Measurements from ENCODE around the gene CHMP4B.

Gene CHMP4B

GRCh38 chr20:33810885-33811775 is at the start of gene CHMP4B:
Gene CHMP4B, plus strand, starts transcription at chr20:33811348. Its CDS starts 121 bp downstream, at chr20:33811469.
- Mint-ChIP-seq H3K4me1 (ENCODE audit: low read depth) (peaks cover 51% of the 10 kb centered on the region), H3K27ac (peak within 1 kb of the TSS; percentile 99), H3K27me3 (no peaks in the 10 kb centered on the region), H3K9me3 (no peaks in the 10 kb centered on the region), H3K36me3 (ENCODE audit: low read depth) (peaks cover 36% of the 10 kb centered on the region), H3K4me3 (peak within 1 kb of the TSS; percentile 97)
- intact Hi-C loops (cut with micrococcal nuclease) = loop anchor here (2.0 to 5.0 kb wide), 2 partner anchors 79 to 184 kb away; partner anchors contain the start of gene ZNF341

- Mint-ChIP-seq H3K27ac (no peak overlapping the region), H3K27me3 (no peaks in the 10 kb centered on the region), H3K9me3 (no peaks in the 10 kb centered on the region), H3K4me1 (ENCODE audit: low read depth) (no peaks in the 10 kb centered on the region), H3K36me3 (ENCODE audit: low read depth) (peaks cover 72% of the 10 kb centered on the region), H3K4me3 (no peak overlapping the region)
- intact Hi-C loops (cut with micrococcal nuclease) = no loop called here
Observed at GRCh38 chr20:33761698-33762250, 49.4 kb upstream of the CHMP4B start.

GRCh38 chr20:33765099-33765498 is 46.0 kb upstream of the CHMP4B start:
- Mint-ChIP-seq H3K4me3 (no peak overlapping the region), H3K9me3 (no peaks in the 10 kb centered on the region), H3K27me3 (no peaks in the 10 kb centered on the region), H3K36me3 (ENCODE audit: low read depth) (peaks cover 70% of the 10 kb centered on the region), H3K4me1 (ENCODE audit: low read depth) (no peaks in the 10 kb centered on the region), H3K27ac (no peak overlapping the region)
- intact Hi-C loops (cut with micrococcal nuclease) = no loop called here

- no peak overlapping the region for H3K27ac Mint-ChIP-seq
- intact Hi-C loops (cut with micrococcal nuclease) = no loop called here
Observed at GRCh38 chr20:33765592-33765991, 45.6 kb upstream of the CHMP4B start.

GRCh38 chr20:33766686-33767085 is 44.5 kb upstream of the CHMP4B start:
- intact Hi-C loops (cut with micrococcal nuclease) = no loop called here
- Mint-ChIP-seq H3K36me3 (ENCODE audit: low read depth) (peaks cover 69% of the 10 kb centered on the region), H3K9me3 (no peaks in the 10 kb centered on the region), H3K4me3 (no peak overlapping the region), H3K27ac (no peak overlapping the region), H3K4me1 (ENCODE audit: low read depth) (no peaks in the 10 kb centered on the region), H3K27me3 (no peaks in the 10 kb centered on the region)

More at GRCh38 chr20:33765592-33765991, 45.6 kb upstream of the CHMP4B start:
- Mint-ChIP-seq H3K9me3 (no peaks in the 10 kb centered on the region), H3K4me1 (ENCODE audit: low read depth) (no peaks in the 10 kb centered on the region), H3K36me3 (ENCODE audit: low read depth) (peaks cover 71% of the 10 kb centered on the region), H3K4me3 (no peak overlapping the region), H3K27me3 (no peaks in the 10 kb centered on the region)

- H3K4me3 Mint-ChIP-seq = no peak overlapping the region
- no peaks in the 10 kb centered on the region for H3K9me3 Mint-ChIP-seq
- intact Hi-C loops (cut with micrococcal nuclease) = no loop called here
- no peak overlapping the region for H3K27ac Mint-ChIP-seq
- peaks cover 2% of the 10 kb centered on the region for H3K4me1 Mint-ChIP-seq (ENCODE audit: low read depth)
- no peaks in the 10 kb centered on the region for H3K27me3 Mint-ChIP-seq
- peaks cover 68% of the 10 kb centered on the region for H3K36me3 Mint-ChIP-seq (ENCODE audit: low read depth)
Observed at GRCh38 chr20:33767777-33768138, 43.4 kb upstream of the CHMP4B start.

- Mint-ChIP-seq H3K4me1 (ENCODE audit: low read depth) (peaks cover 11% of the 10 kb centered on the region), H3K9me3 (no peaks in the 10 kb centered on the region)
Observed at GRCh38 chr20:33769043-33769442, 42.1 kb upstream of the CHMP4B start.

GRCh38 chr20:33770005-33770404 is 41.1 kb upstream of the CHMP4B start:
- Mint-ChIP-seq H3K27me3 (no peaks in the 10 kb centered on the region), H3K4me3 (no peak overlapping the region), H3K9me3 (no peaks in the 10 kb centered on the region), H3K27ac (no peak overlapping the region), H3K36me3 (ENCODE audit: low read depth) (peaks cover 67% of the 10 kb centered on the region), H3K4me1 (ENCODE audit: low read depth) (peaks cover 14% of the 10 kb centered on the region)
- intact Hi-C loops (cut with micrococcal nuclease) = no loop called here

More at GRCh38 chr20:33769043-33769442, 42.1 kb upstream of the CHMP4B start:
- no peaks in the 10 kb centered on the region for H3K27me3 Mint-ChIP-seq
- peaks cover 71% of the 10 kb centered on the region for H3K36me3 Mint-ChIP-seq (ENCODE audit: low read depth)
- no peak overlapping the region for H3K27ac Mint-ChIP-seq
- intact Hi-C loops (cut with micrococcal nuclease) = no loop called here
- no peak overlapping the region for H3K4me3 Mint-ChIP-seq

- Mint-ChIP-seq H3K27me3 (no peaks in the 10 kb centered on the region), H3K4me3 (no peak overlapping the region), H3K27ac (no peak overlapping the region), H3K9me3 (no peaks in the 10 kb centered on the region), H3K36me3 (ENCODE audit: low read depth) (peaks cover 49% of the 10 kb centered on the region), H3K4me1 (ENCODE audit: low read depth) (peaks cover 14% of the 10 kb centered on the region)
- intact Hi-C loops (cut with micrococcal nuclease) = no loop called here
Observed at GRCh38 chr20:33771938-33772337, 39.2 kb upstream of the CHMP4B start.

GRCh38 chr20:33772439-33772838 is 38.7 kb upstream of the CHMP4B start:
- Mint-ChIP-seq H3K27ac (peak overlapping the region; percentile 43), H3K4me1 (ENCODE audit: low read depth) (peaks cover 14% of the 10 kb centered on the region), H3K9me3 (no peaks in the 10 kb centered on the region), H3K27me3 (no peaks in the 10 kb centered on the region), H3K36me3 (ENCODE audit: low read depth) (peaks cover 44% of the 10 kb centered on the region), H3K4me3 (no peak overlapping the region)
- intact Hi-C loops (cut with micrococcal nuclease) = no loop called here

- intact Hi-C loops (cut with micrococcal nuclease) = no loop called here
- H3K36me3 Mint-ChIP-seq (ENCODE audit: low read depth) = peaks cover 37% of the 10 kb centered on the region
Observed at GRCh38 chr20:33773412-33774089, 37.6 kb upstream of the CHMP4B start.

GRCh38 chr20:33777816-33778215 is 33.3 kb upstream of the CHMP4B start:
- H3K27ac Mint-ChIP-seq = no peak overlapping the region
- no peak overlapping the region for H3K4me3 Mint-ChIP-seq
- H3K9me3 Mint-ChIP-seq = peaks cover 10% of the 10 kb centered on the region
- intact Hi-C loops (cut with micrococcal nuclease) = no loop called here
- H3K36me3 Mint-ChIP-seq (ENCODE audit: low read depth) = peaks cover 39% of the 10 kb centered on the region
- H3K4me1 Mint-ChIP-seq (ENCODE audit: low read depth) = peaks cover 24% of the 10 kb centered on the region
- H3K27me3 Mint-ChIP-seq = no peaks in the 10 kb centered on the region

More at GRCh38 chr20:33773412-33774089, 37.6 kb upstream of the CHMP4B start:
- Mint-ChIP-seq H3K27ac (peak overlapping the region; percentile 69), H3K4me1 (ENCODE audit: low read depth) (peaks cover 14% of the 10 kb centered on the region), H3K9me3 (peaks cover 2% of the 10 kb centered on the region), H3K4me3 (no peak overlapping the region), H3K27me3 (no peaks in the 10 kb centered on the region)

GRCh38 chr20:33781133-33781532 is 30.0 kb upstream of the CHMP4B start:
- Mint-ChIP-seq H3K36me3 (ENCODE audit: low read depth) (peaks cover 35% of the 10 kb centered on the region), H3K27ac (no peak overlapping the region), H3K27me3 (no peaks in the 10 kb centered on the region), H3K4me3 (no peak overlapping the region), H3K4me1 (ENCODE audit: low read depth) (peaks cover 20% of the 10 kb centered on the region), H3K9me3 (peaks cover 10% of the 10 kb centered on the region)
- intact Hi-C loops (cut with micrococcal nuclease) = no loop called here

GRCh38 chr20:33781945-33782344 is 29.2 kb upstream of the CHMP4B start:
- Mint-ChIP-seq H3K27me3 (no peaks in the 10 kb centered on the region), H3K4me3 (no peak overlapping the region), H3K9me3 (peaks cover 10% of the 10 kb centered on the region), H3K36me3 (ENCODE audit: low read depth) (peaks cover 35% of the 10 kb centered on the region), H3K4me1 (ENCODE audit: low read depth) (peaks cover 24% of the 10 kb centered on the region), H3K27ac (no peak overlapping the region)
- intact Hi-C loops (cut with micrococcal nuclease) = no loop called here

Data from dendritic cell treated with granulocyte-macrophage colony-stimulating factor and Interleukin-4, amounts not matched to agents 40 ng/mL and 50 ng/mL, for 4 days (primary cell).